ENCODE data around the gene SMIM13. TPM values are rescaled to one million over a fixed set of nuclear protein-coding genes. Genes with fewer than 3 reads are reported as not detected.
A peak's percentile ranks its signal among the peaks of the same experiment; 100 is the strongest.

The SMIM13 gene
- total RNA-seq, 1 donor from 2014 or later = 36.8 TPM

GRCh38 chr6:11153447-11153846 is 59.8 kb downstream of the SMIM13 start:
- no peak for DNase-seq (ENCODE audit: low spot score)

- no peak for DNase-seq (ENCODE audit: low spot score)
These were observed 62.0 kb downstream of the SMIM13 start for GRCh38 chr6:11155589-11155988.

GRCh38 chr6:11160199-11160598 is 66.6 kb downstream of the SMIM13 start:
- DNase-seq (ENCODE audit: low spot score) = no peak

- no peak for DNase-seq (ENCODE audit: low spot score)
These were observed 67.7 kb downstream of the SMIM13 start for GRCh38 chr6:11161031-11161956.

GRCh38 chr6:11162262-11162661 is 68.6 kb downstream of the SMIM13 start:
- no peak for DNase-seq (ENCODE audit: low spot score)

GRCh38 chr6:11163932-11164331 is 70.3 kb downstream of the SMIM13 start:
- DNase-seq (ENCODE audit: low spot score) = no peak

- DNase-seq (ENCODE audit: low spot score) = no peak
These were observed 71.3 kb downstream of the SMIM13 start for GRCh38 chr6:11164717-11165646.

- DNase-seq (ENCODE audit: low spot score) = no peak
These were observed 73.3 kb downstream of the SMIM13 start for GRCh38 chr6:11166948-11167347.

- DNase-seq (ENCODE audit: low spot score) = no peak
These were observed 74.5 kb downstream of the SMIM13 start for GRCh38 chr6:11168091-11168635.

- no peak for DNase-seq (ENCODE audit: low spot score)
These were observed 78.3 kb downstream of the SMIM13 start for GRCh38 chr6:11171952-11172351.

- DNase-seq (ENCODE audit: low spot score) = peak; percentile 55
These were observed 79.1 kb downstream of the SMIM13 start for GRCh38 chr6:11172501-11173327.

GRCh38 chr6:11174242-11174611 is 80.6 kb downstream of the SMIM13 start:
- DNase-seq (ENCODE audit: low spot score) = no peak

- DNase-seq (ENCODE audit: low spot score) = no peak
These were observed 83.6 kb downstream of the SMIM13 start for GRCh38 chr6:11177271-11177670.

- no peak for DNase-seq (ENCODE audit: low spot score)
These were observed 85.4 kb downstream of the SMIM13 start for GRCh38 chr6:11179088-11179418.

- no peak for DNase-seq (ENCODE audit: low spot score)
These were observed 86.0 kb downstream of the SMIM13 start for GRCh38 chr6:11179419-11180202.

- DNase-seq (ENCODE audit: low spot score) = no peak
These were observed 88.0 kb downstream of the SMIM13 start for GRCh38 chr6:11181478-11182136.

- no peak for DNase-seq (ENCODE audit: low spot score)
These were observed 90.2 kb downstream of the SMIM13 start for GRCh38 chr6:11183761-11184362.

- DNase-seq (ENCODE audit: low spot score) = peak; percentile 75
These were observed 91.7 kb downstream of the SMIM13 start for GRCh38 chr6:11185204-11185842.

- DNase-seq (ENCODE audit: low spot score) = no peak
These were observed 93.7 kb downstream of the SMIM13 start for GRCh38 chr6:11187301-11187700.

All from umbilical cord (tissue), 2 donors.